ENCODE data around the gene RBM44.

Gene RBM44

DNA sequence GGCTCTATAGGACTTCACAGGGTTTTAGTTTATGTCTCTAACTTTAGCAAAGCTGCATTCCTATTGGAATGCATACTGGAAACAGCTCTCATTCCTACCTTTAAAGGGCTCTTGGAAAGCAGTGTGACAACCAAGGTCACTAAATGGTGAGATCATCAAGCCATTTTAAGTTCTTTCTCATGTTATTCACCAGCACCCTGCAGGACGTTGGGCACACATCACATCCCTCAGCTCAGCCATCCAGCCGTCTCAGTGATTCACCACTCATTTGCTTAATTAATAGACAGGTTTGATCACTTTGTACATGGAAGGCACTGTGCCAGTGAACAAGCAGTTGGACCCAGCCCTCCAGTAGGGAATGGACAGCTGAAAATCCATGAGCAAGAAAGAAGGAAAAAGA, 32.2 kb upstream of the RBM44 start:
- POLR2A ChIA-PET = no interaction called here
- Histone ChIP-seq H3K4me3 (ENCODE audit: low read depth, low read length) (no peak overlapping the region), H3K9me3 (ENCODE audit: control insufficient read depth, insufficient read depth, low read depth, low read length) (no peaks in the 10 kb centered on the region), H3K36me3 (ENCODE audit: control insufficient read depth in 2 of 2, insufficient read depth in 1 of 2, low read length in 2 of 2) (peaks cover 3 to 49% of the 10 kb centered on the region in 2 experiments; a peak in 2 of 3 replicates), H3K4me1 (ENCODE audit: control insufficient read depth, insufficient read depth, low read length) (no peaks in the 10 kb centered on the region), H3K27ac (ENCODE audit: extremely low read depth, low read depth, low read length) (no peak overlapping the region)
- no peak for TF ChIP-seq BCL11B (tag by site-specific recombination; IDR thresholded peaks at IDR 0.05; ENCODE audit: low read depth)
- TF ChIP-seq, protein P1, sequence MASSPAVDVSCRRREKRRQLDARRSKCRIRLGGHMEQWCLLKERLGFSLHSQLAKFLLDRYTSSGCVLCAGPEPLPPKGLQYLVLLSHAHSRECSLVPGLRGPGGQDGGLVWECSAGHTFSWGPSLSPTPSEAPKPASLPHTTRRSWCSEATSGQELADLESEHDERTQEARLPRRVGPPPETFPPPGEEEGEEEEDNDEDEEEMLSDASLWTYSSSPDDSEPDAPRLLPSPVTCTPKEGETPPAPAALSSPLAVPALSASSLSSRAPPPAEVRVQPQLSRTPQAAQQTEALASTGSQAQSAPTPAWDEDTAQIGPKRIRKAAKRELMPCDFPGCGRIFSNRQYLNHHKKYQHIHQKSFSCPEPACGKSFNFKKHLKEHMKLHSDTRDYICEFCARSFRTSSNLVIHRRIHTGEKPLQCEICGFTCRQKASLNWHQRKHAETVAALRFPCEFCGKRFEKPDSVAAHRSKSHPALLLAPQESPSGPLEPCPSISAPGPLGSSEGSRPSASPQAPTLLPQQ (tag by site-specific recombination; IDR thresholded peaks at IDR 0.05) = 0 out of 2 replicates have a peak, but pooled peaks have one; percentile 34
- 0 out of 2 replicates have a peak, but pooled peaks have one; percentile 18 for TF ChIP-seq ZNF660 (tag by site-specific recombination; IDR thresholded peaks at IDR 0.05)
- CTCF ChIA-PET = interaction anchor here (0.6 to 1.6 kb wide), 5 partner anchors 9 to 254 kb away, joined by 3 to 6 read pairs (median 3); no protein-coding TSS in a partner anchor

DNA sequence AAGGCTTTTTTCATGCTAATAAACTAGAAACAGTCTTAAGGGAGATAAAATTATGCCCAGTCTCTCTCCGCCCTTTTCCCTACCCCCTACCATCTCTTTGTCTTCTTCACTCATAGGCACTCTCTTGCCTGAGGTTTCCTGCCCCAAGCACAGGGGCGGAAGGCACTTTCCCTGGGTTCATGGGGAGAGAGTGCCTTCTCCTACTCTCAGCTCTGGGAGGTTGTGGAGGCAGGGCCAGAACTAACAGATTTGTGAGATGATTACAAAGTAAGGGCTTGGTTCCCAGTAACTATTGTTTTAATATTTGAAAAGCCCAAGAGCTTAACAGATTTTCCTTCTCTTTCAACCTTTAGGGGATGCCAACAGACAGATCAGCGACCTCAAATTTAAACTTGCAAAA, 26.1 kb upstream of the RBM44 start:
- Histone ChIP-seq H3K4me3 (ENCODE audit: low read depth, low read length) (no peak overlapping the region), H3K36me3 (ENCODE audit: control insufficient read depth in 2 of 2, insufficient read depth in 1 of 2, low read length in 2 of 2) (peaks cover 4 to 53% of the 10 kb centered on the region in 2 experiments; a peak in 2 of 3 replicates), H3K9me3 (ENCODE audit: control insufficient read depth, insufficient read depth, low read depth, low read length) (no peaks in the 10 kb centered on the region), H3K27ac (ENCODE audit: extremely low read depth, low read depth, low read length) (no peak overlapping the region), H3K4me1 (ENCODE audit: control insufficient read depth, insufficient read depth, low read length) (no peaks in the 10 kb centered on the region)
- no peak for TF ChIP-seq FEZF1 (tag by site-specific recombination; IDR thresholded peaks at IDR 0.05)
- TF ChIP-seq PRDM1 (tag by site-specific recombination; IDR thresholded peaks at IDR 0.05) = peak; percentile 10; the same call in 1 of the 2 replicates
- TF ChIP-seq ZNF626 (tag by site-specific recombination; IDR thresholded peaks at IDR 0.05) = no peak
- POLR2A ChIA-PET = interaction anchor here (0.5 kb wide), 1 partner anchor 68 kb away, joined by 3 read pairs; no protein-coding TSS in a partner anchor
- CTCF ChIA-PET = interaction anchor here (1.2 kb wide), 1 partner anchor 190 kb away, joined by 3 read pairs; no protein-coding TSS in a partner anchor

GRCh38 chr2:237773826-237774225, 24.8 kb upstream of the RBM44 start:
- Histone ChIP-seq H3K36me3 (ENCODE audit: control insufficient read depth in 2 of 2, insufficient read depth in 1 of 2, low read length in 2 of 2) (peaks cover 7 to 61% of the 10 kb centered on the region in 2 experiments; a peak in 2 of 3 replicates), H3K9me3 (ENCODE audit: control insufficient read depth, insufficient read depth, low read depth, low read length) (no peaks in the 10 kb centered on the region), H3K4me1 (ENCODE audit: control insufficient read depth, insufficient read depth, low read length) (no peaks in the 10 kb centered on the region), H3K4me3 (ENCODE audit: low read depth, low read length) (no peak overlapping the region), H3K27ac (ENCODE audit: extremely low read depth, low read depth, low read length) (no peak overlapping the region)
- TF ChIP-seq ZNF571 (tag by site-specific recombination; IDR thresholded peaks at IDR 0.05) (no peak), ZFP37 (tag by site-specific recombination; IDR thresholded peaks at IDR 0.05) (no peak), ZNF10 (tag by site-specific recombination; IDR thresholded peaks at IDR 0.05) (no peak), ZNF580 (tag by site-specific recombination; IDR thresholded peaks at IDR 0.05) (no peak), ZNF610 (tag by site-specific recombination; IDR thresholded peaks at IDR 0.05; ENCODE audit: borderline replicate concordance) (no peak), BCL11B (tag by site-specific recombination; IDR thresholded peaks at IDR 0.05; ENCODE audit: low read depth) (no peak), ZNF473 (tag by site-specific recombination; IDR thresholded peaks at IDR 0.05) (no peak), ZNF37A (tag by site-specific recombination; IDR thresholded peaks at IDR 0.05) (no peak), ZNF837 (tag by site-specific recombination; IDR thresholded peaks at IDR 0.05) (no peak), ZNF146 (tag by site-specific recombination; IDR thresholded peaks at IDR 0.05) (no peak), ZNF48 (tag by site-specific recombination; IDR thresholded peaks at IDR 0.05) (no peak), ZNF133 (tag by site-specific recombination; IDR thresholded peaks at IDR 0.05) (no peak), SP7 (tag by site-specific recombination; IDR thresholded peaks at IDR 0.05) (no peak), ZFP3 (tag by site-specific recombination; IDR thresholded peaks at IDR 0.05; ENCODE audit: low read depth) (no peak)
- TF ChIP-seq, protein P2, sequence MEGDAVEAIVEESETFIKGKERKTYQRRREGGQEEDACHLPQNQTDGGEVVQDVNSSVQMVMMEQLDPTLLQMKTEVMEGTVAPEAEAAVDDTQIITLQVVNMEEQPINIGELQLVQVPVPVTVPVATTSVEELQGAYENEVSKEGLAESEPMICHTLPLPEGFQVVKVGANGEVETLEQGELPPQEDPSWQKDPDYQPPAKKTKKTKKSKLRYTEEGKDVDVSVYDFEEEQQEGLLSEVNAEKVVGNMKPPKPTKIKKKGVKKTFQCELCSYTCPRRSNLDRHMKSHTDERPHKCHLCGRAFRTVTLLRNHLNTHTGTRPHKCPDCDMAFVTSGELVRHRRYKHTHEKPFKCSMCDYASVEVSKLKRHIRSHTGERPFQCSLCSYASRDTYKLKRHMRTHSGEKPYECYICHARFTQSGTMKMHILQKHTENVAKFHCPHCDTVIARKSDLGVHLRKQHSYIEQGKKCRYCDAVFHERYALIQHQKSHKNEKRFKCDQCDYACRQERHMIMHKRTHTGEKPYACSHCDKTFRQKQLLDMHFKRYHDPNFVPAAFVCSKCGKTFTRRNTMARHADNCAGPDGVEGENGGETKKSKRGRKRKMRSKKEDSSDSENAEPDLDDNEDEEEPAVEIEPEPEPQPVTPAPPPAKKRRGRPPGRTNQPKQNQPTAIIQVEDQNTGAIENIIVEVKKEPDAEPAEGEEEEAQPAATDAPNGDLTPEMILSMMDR (tag by site-specific recombination; IDR thresholded peaks at IDR 0.05) = no peak
- ChIA-PET CTCF (interaction anchor here (0.7 to 2.4 kb wide), 6 partner anchors 29 to 298 kb away, joined by 3 to 10 read pairs (median 4); no protein-coding TSS in a partner anchor), POLR2A (no interaction called here)

Measured in HEK293 (cell line).